ENCODE results near the gene WDR55. TPM values are rescaled to one million over a fixed set of nuclear protein-coding genes. Genes with fewer than 3 reads are reported as not detected.
"Not testable (repeated sequence)": the region's sequence is repeated elsewhere in the genome, so short reads cannot be mapped to it uniquely, and the experiment has no call there.

WDR55 gene
- total and polyA plus RNA-seq, 8 donors: 13.8 to 51.0 (median 25.0) TPM

GRCh38 chr5:140658870-140659269, 5.8 kb upstream of the WDR55 start:
- no peaks in the 10 kb centered on the region for H3K27me3 ChIP-seq
- no peak overlapping the region for H3K27ac ChIP-seq
- TF ChIP-seq EP300 (IDR thresholded peaks at IDR 0.05) (no peak), CTCF (IDR thresholded peaks at IDR 0.05) (no peak), POLR2AphosphoS5 (IDR thresholded peaks at IDR 0.05) (no peak), POLR2A (IDR thresholded peaks at IDR 0.05) (no peak)
- no peak for DNase-seq
- H3K9me3 ChIP-seq: no peaks in the 10 kb centered on the region
- H3K4me1 ChIP-seq: peaks cover 0 to 5% (median 4%) of the 10 kb centered on the region in 4 donors
- H3K36me3 ChIP-seq: peaks cover 90 to 96% (median 93%) of the 10 kb centered on the region in 4 donors
- 94 to 99% (median 97%) methylated on average over 17 of the region's 17 CpGs for WGBS, 5 donors
- intact Hi-C loops (cut with DNase I; ENCODE audit: low total_unique reads): no loop called here
- H3K4me3 ChIP-seq: no peak overlapping the region

GRCh38 chr5:140660371-140660770, 4.3 kb upstream of the WDR55 start:
- H3K36me3 ChIP-seq: peaks cover 75 to 81% (median 78%) of the 10 kb centered on the region in 4 donors
- 75 to 88% (median 85%) methylated on average over 6 of the region's 6 CpGs for WGBS, 5 donors

GRCh38 chr5:140664030-140664358, 710 bp upstream of the WDR55 start:
- peak overlapping the region; percentile 86 to 97 (median 94) for H3K27ac ChIP-seq
- intact Hi-C loops (cut with DNase I; ENCODE audit: low total_unique reads): no loop called here
- peak overlapping the region; percentile 79 to 96 (median 86) for H3K4me3 ChIP-seq
- DNase-seq: no peak
- no peaks in the 10 kb centered on the region for H3K9me3 ChIP-seq
- no peak for TF ChIP-seq CTCF (IDR thresholded peaks at IDR 0.05)
- no peak for TF ChIP-seq POLR2A (IDR thresholded peaks at IDR 0.05)
- no peak for TF ChIP-seq POLR2AphosphoS5 (IDR thresholded peaks at IDR 0.05)
- no peak for TF ChIP-seq EP300 (IDR thresholded peaks at IDR 0.05)
- peaks cover 14 to 33% (median 28%) of the 10 kb centered on the region in 4 donors for H3K4me1 ChIP-seq
- peaks cover 46 to 66% (median 63%) of the 10 kb centered on the region in 4 donors for H3K36me3 ChIP-seq
- H3K27me3 ChIP-seq: no peaks in the 10 kb centered on the region
- WGBS, 5 donors: 4 to 25% (median 9%) methylated on average over 18 of the region's 18 CpGs

More at GRCh38 chr5:140660371-140660770, 4.3 kb upstream of the WDR55 start:
- H3K27ac ChIP-seq; H3K9me3 ChIP-seq; intact Hi-C loops (cut with DNase I; ENCODE audit: low total_unique reads); DNase-seq; H3K4me3 ChIP-seq; H3K27me3 ChIP-seq: not testable (repeated sequence)
- H3K4me1 ChIP-seq: peaks cover 0 to 11% (median 9%) of the 10 kb centered on the region in 4 donors

GRCh38 chr5:140671035-140671434, 6.3 kb downstream of the WDR55 start:
- DNase-seq; intact Hi-C loops (cut with DNase I; ENCODE audit: low total_unique reads); H3K27ac ChIP-seq; H3K9me3 ChIP-seq; H3K4me3 ChIP-seq; H3K27me3 ChIP-seq: not testable (repeated sequence)
- H3K36me3 ChIP-seq: peaks cover 30 to 93% (median 88%) of the 10 kb centered on the region in 4 donors
- WGBS, 5 donors: 89 to 100% (median 92%) methylated on average over 2 to 4 of the region's 4 CpGs
- H3K4me1 ChIP-seq: peaks cover 7 to 38% (median 17%) of the 10 kb centered on the region in 4 donors

GRCh38 chr5:140671472-140672125, 6.9 kb downstream of the WDR55 start:
- 88 to 93% (median 92%) methylated on average over 1 to 6 of the region's 7 CpGs for WGBS, 5 donors
- Histone ChIP-seq H3K27ac (peak overlapping the region in 1 of 5 donors; percentile 11), H3K36me3 (peaks cover 34 to 99% (median 94%) of the 10 kb centered on the region in 4 donors), H3K4me1 (peaks cover 1 to 33% (median 11%) of the 10 kb centered on the region in 4 donors), H3K27me3 (no peaks in the 10 kb centered on the region), H3K4me3 (no peak overlapping the region), H3K9me3 (no peaks in the 10 kb centered on the region)
- intact Hi-C loops (cut with DNase I; ENCODE audit: low total_unique reads): no loop called here
- TF ChIP-seq POLR2A (IDR thresholded peaks at IDR 0.05): no peak
- no peak for TF ChIP-seq CTCF (IDR thresholded peaks at IDR 0.05)
- no peak for TF ChIP-seq POLR2AphosphoS5 (IDR thresholded peaks at IDR 0.05)
- TF ChIP-seq EP300 (IDR thresholded peaks at IDR 0.05): no peak
- peak in 1 of 2 donors; percentile 25 for DNase-seq

Data from stomach (tissue), 9 donors.